ENCODE results near the gene HOXA2.

HOXA2 gene

GRCh38 chr7:27111751-27112277, 9.3 kb upstream of the HOXA2 start:
- DNase-seq (ENCODE audit: low read depth in 2 of 2), result no peak

DNA sequence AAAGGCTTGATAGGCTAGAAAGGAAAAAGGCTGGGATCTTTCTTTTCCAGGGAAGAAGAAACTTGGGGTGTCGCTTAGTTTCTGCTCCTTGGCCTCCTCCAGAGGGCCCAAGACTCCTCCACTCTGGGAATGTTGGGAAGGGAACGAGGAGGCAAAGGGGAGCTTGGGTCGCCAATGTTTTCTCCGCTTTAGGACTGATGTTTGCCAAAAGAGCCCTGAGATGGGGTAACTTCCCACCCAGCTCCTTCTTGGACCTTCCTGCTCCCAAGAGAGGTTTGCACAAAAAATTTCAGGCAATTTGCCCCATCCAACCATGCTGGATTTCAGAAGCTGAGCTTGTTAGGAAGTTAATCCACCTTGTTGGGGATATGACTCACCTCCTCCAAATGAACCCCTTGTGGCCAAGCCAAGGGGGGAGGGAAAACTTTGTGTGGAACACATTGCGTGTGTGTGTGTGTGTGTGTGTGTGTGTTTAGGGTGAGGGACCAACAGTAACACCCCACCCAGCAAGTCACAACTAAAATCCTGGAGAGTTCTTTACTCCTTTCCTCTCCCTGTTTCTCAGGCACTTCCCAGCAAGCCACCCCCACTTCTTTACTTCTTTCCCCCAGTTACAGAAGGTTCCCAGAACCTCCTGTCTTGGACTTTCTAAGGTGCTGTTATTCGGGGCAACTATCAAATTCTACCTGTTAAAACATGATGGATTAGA, 8.7 kb upstream of the HOXA2 start:
- DNase-seq (ENCODE audit: low read depth in 2 of 2), result no peak

GRCh38 chr7:27110186-27111031, 7.9 kb upstream of the HOXA2 start:
- DNase-seq (ENCODE audit: low read depth in 2 of 2), result no peak

DNA sequence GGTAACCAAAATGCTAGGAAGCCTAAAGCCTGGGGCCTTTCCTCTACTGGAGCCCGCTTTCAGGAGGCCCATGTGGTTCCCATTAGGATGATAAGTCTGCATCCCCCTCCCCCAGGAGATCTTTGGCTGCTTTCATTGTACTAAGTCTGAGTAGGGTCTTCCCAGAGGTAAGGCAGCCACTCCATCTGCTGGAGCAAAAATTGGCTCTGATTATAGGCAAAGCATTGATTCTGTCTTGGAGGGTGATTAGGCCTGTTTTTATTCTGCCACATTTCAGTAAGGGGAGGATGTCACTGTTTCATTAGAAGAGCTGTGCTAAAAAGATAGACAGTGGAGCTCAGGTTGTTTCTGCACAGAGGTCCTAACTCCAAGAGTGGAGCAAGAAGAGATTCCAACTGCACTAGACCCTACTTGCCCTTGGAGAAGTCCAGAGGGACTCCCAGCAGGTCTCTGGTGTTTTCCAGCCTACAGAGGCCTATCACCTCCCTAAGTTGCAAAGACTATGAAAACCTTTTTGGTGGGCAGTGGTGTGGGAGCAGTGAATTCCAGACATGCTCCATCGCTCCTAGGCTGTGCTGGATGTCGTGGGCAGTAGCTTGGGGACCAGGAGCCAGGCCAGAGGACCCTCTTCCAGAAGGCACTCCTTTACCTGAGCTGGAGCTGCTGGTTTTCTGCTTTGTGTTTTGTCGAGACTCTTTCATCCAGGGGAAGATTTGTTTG, 7.1 kb upstream of the HOXA2 start:
- DNase-seq (ENCODE audit: low read depth in 2 of 2), result no peak

- no peak for DNase-seq (ENCODE audit: low read depth in 2 of 2)
Measured at GRCh38 chr7:27108390-27109127, 6.1 kb upstream of the HOXA2 start.

GRCh38 chr7:27107391-27108381, 5.2 kb upstream of the HOXA2 start:
- DNase-seq (ENCODE audit: low read depth in 2 of 2), result no peak

GRCh38 chr7:27106901-27107240, 4.4 kb upstream of the HOXA2 start:
- DNase-seq (ENCODE audit: low read depth in 2 of 2), result no peak

DNA sequence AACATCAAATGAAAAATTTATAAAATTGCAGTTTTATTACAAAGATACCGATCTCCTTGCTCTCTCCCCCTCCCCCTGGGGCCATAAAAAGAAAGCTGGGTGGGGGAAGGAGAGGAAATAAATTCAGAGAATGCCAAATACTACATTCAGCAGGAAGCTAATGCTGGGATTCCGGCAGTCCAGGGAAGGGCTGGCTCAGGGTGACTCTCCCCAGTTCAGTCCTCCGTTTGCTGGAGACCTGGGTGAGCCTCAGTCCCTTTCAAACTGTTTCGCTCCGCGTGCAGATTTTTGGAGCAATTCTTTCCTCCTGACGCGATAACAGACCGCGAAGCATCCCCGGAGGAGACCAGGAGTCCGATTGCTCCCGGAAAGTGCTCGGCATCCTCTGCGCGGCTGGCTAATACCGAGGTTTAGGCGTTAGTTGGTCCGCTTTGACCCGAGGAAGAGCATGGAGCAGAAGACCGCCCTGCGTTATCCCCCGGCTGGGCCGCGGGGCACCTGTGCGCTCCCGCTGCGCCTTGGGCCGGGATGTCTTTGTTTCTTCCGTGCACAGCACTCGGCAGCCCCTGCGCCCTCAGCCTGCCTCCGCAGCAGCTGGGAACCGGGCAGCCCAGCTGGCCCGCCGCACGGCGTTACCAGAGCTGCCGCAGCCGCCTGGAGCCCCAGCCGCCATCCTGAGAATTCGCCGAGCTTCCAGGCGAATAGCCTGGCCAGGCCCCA, 3.9 kb upstream of the HOXA2 start:
- DNase-seq (ENCODE audit: low read depth in 2 of 2), result no peak

GRCh38 chr7:27105301-27106031, 3.0 kb upstream of the HOXA2 start:
- no peak for DNase-seq (ENCODE audit: low read depth in 2 of 2)

DNA sequence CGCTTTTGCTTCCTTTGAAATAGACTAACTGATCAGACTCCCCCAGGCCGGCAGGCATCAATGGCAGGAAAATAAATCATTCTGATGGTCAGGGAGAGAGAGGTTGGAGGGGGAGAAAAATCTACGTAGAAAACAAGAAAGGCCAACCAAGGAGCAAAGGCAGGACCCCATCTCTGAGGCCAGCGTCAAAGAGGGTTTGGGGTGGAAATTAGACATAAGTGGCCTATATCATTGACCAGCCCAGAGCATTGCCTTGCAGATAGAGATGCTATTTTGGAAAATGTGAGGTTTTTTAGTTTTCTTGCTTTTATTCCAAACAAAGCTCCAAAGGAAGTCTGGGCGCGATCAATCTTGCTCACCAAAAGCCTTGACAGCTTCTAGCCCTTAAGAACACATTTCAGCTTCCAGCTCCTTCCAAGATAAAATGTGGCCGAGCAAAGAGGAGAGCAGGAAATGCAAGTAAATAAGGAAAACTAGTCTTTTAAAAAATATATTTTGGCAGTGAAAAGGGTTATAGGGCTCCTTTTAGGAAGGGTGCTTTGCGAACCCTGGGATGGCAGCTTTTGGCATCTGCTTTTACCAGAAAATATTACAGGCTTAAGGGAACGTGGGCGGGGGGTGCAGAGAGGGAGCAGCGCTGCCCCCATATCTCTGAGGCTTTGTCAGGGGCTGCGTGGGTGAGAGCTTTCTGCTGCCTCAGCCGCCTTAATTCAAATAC, 2.0 kb upstream of the HOXA2 start:
- no peak for DNase-seq (ENCODE audit: low read depth in 2 of 2)

DNA sequence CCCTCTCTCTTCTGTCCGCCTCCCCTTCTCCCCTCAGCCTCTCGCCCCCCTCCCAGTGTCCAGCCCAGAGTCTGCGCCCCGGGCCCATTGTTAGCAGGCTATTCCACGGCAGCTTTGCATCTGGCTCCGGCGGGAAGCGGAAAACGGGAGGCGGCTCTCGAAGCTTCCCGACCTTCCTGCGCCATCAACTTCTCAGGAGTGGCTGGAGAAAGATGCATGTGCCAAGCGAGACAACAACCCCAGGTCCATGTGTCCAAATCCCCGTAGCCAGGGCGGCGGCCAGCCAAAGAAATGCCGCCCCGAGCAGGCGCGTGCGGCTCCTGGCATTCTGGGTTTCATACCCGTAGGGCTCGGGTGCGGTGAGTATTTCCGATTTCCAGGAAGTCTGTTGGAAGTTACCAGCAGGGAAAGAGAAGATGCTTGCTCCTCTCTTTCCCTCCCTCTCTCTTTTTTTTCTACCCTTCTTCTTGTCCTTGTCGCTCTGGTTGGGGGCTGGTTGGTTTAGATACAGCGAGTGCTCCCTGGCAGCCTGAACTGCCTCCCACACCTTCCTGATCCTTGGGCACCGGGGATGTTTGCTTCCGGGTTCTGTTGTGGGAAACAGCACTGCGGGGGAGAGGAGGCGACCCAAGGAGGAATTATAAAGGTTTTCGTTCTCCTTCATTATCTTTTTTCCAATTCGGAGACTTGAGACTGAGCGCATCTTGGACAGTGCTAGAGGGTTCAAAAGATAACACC, 1.2 kb upstream of the HOXA2 start:
- no peak for DNase-seq (ENCODE audit: low read depth in 2 of 2)

DNA sequence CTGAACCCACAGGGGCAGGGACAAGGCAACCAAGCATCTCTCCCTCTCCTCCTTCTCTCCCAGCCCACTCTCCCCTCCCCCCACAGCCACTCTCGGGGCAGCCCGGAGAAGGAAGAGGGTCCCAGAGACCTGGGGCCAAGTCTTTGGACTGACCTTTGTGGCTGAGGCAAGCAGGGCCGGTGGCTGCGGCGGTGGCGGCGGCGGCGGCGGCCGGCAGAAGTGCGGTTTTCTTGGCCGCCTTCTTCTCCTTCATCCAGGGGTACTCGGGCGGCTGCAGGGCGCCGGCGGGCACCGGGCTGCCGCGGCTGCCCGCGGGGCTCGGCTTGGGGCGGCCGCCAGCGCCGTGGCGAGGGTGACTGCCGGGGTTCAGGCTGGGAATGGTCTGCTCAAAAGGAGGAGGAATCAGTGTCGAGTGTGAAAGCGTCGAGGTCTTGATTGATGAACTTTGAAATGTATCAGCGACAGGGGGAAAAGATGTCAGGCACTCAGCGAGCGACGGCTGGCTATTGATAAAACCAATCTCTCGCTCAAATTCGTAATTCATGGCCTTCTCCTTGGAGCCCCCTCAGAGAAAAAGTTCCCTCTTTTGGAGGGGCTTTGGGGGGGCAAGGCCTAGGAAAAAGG, 414 bp downstream of the HOXA2 start:
- no peak for DNase-seq (ENCODE audit: low read depth in 2 of 2)

DNA sequence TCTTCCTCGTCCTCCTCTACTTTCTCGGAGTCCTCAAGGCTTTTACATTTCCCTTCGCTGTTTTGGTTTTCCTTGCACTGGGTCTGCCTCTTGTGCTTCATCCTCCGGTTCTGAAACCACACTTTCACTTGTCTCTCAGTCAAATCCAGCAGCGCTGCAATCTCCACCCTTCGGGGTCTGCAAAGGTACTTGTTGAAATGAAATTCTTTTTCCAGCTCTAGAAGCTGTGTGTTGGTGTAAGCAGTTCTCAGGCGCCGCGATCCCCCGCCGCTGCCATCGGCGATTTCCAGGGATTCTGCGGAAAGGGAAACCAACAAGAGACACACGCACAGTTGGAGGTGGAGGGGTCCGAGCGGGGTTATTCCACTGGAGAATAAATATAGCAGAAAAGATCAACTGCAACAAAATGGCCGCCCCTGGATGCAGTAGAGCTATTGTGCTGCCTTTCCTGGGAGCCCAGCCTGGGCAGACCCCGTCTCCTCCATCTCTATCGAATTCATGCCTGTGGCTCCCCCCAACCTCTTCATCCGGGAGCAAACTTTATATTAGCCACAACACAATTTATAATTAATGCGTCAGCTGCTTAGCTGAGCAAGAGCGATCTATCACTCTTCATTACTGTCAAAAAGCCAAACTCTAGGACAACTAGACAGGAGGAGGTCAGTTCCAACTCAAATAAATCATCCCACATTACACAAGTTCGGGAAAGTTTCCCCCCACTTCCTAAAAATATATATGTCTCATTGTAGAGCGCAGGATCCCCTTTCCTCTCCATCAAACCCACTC, 1.1 kb downstream of the HOXA2 start:
- DNase-seq (ENCODE audit: low read depth in 2 of 2), result no peak

- no peak for DNase-seq (ENCODE audit: low read depth in 2 of 2)
Measured at GRCh38 chr7:27100694-27101170, 1.8 kb downstream of the HOXA2 start.

- no peak for DNase-seq (ENCODE audit: low read depth in 2 of 2)
Measured at GRCh38 chr7:27099453-27100370, 2.8 kb downstream of the HOXA2 start.

Measured in stimulated activated CD8-positive, alpha-beta memory T cell treated with anti-CD3 and anti-CD28 coated beads, Interleukin-15, amount 100 ng/mL, for 48 hours (primary cell).